ENCODE results near the gene PLSCR3. TPM values are rescaled to one million over a fixed set of nuclear protein-coding genes. Genes with fewer than 3 reads are reported as not detected.
"Not testable (repeated sequence)": the region's sequence is repeated elsewhere in the genome, so short reads cannot be mapped to it uniquely, and the experiment has no call there.

Gene PLSCR3
- total RNA-seq, 1 experiment from 2014 or later: 14.2 TPM

- H3K9me3 ChIP-seq (replicated peaks): no peaks in the 10 kb centered on the region
- no peak for DNase-seq (ENCODE audit: low read depth in 1 of 2, low spot score in 2 of 2)
- H3K4me1 ChIP-seq (replicated peaks): peaks cover 14% of the 10 kb centered on the region
- H3K27me3 ChIP-seq (replicated peaks): no peaks in the 10 kb centered on the region
- H3K27ac ChIP-seq: no peak overlapping the region
- no peak overlapping the region for H3K4me3 ChIP-seq
- peaks cover 12% of the 10 kb centered on the region for H3K36me3 ChIP-seq
Measured at GRCh38 chr17:7389924-7390910, 4.1 kb downstream of the PLSCR3 start.

DNA sequence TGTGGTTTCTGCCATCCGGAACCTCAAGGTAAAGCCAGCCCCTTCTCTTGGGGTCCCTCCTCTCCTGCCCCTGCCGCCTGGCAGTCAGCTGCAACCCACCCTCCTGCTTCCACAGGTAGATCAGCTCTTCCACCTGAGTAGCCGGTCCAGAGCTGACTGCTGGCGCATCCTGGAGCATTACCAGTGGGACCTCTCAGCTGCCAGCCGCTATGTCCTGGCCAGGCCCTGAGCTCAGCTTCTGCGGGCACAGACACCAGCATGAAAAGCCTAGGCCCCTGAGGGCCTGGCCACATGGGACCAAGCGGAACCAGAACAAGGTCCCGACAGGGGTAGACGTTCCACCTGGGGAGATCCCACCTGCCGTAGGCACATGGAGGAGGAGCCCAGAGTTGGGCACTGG, 5.5 kb downstream of the PLSCR3 start:
- Histone ChIP-seq H3K27ac (no peak overlapping the region), H3K9me3 (replicated peaks) (no peaks in the 10 kb centered on the region), H3K4me3 (no peak overlapping the region), H3K4me1 (replicated peaks) (peaks cover 11% of the 10 kb centered on the region), H3K36me3 (peaks cover 12% of the 10 kb centered on the region), H3K27me3 (replicated peaks) (peaks cover 9% of the 10 kb centered on the region)
- DNase-seq (ENCODE audit: low read depth in 1 of 2, low spot score in 2 of 2): no peak

- Histone ChIP-seq H3K27me3 (replicated peaks) (peaks cover 49% of the 10 kb centered on the region), H3K4me3 (peak overlapping the region; percentile 18; the same call in 1 of the 2 replicates), H3K36me3 (no peaks in the 10 kb centered on the region; the same call in none of the 2 replicates), H3K4me1 (replicated peaks) (peaks cover 9% of the 10 kb centered on the region), H3K27ac (no peak overlapping the region), H3K9me3 (replicated peaks) (no peaks in the 10 kb centered on the region; the same call in 1 of the 2 replicates)
- DNase-seq (ENCODE audit: low read depth in 1 of 2, low spot score in 2 of 2): no peak
Measured at GRCh38 chr17:7384489-7385081, 9.7 kb downstream of the PLSCR3 start.

DNA sequence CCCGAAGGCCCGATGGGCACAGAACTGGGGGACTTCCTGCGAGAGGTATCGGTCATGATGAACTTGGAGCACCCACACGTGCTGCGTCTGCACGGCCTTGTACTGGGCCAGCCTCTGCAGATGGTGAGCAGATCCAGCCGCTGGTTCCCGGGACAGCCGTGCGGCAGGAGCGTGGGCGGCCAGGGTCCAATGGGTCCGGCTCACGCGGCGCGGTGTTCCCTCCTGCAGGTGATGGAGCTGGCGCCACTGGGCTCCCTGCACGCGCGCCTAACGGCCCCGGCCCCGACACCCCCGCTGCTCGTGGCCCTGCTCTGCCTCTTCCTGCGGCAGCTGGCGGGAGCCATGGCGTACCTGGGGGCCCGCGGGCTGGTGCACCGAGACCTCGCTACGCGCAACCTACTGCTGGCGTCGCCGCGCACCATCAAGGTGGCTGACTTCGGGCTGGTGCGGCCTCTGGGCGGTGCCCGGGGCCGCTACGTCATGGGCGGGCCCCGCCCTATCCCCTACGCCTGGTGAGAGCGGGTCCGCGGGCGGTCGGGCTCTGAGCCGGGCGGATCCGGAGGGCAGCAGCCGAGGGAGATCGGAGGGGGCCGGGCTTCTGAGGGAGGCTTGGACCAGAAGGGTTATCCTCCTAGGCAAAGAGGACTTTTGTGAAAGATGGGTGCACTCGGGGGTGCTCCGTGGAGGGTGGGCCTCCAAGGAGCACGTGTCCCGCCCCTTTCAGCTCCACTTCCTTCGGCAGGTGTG, 10.4 kb downstream of the PLSCR3 start:
- no peak overlapping the region for H3K27ac ChIP-seq
- H3K27me3 ChIP-seq (replicated peaks): peaks cover 53% of the 10 kb centered on the region
- peak overlapping the region; percentile 18 for H3K4me3 ChIP-seq
- peaks cover 9% of the 10 kb centered on the region for H3K4me1 ChIP-seq (replicated peaks)
- no peak for DNase-seq (ENCODE audit: low read depth in 1 of 2, low spot score in 2 of 2)
- H3K36me3 ChIP-seq: no peaks in the 10 kb centered on the region
- H3K9me3 ChIP-seq (replicated peaks): peaks cover 4% of the 10 kb centered on the region

- no peak overlapping the region for H3K4me3 ChIP-seq
- H3K4me1 ChIP-seq (replicated peaks): peaks cover 9% of the 10 kb centered on the region
- no peak for DNase-seq (ENCODE audit: low read depth in 1 of 2, low spot score in 2 of 2)
- peaks cover 5% of the 10 kb centered on the region for H3K9me3 ChIP-seq (replicated peaks)
- H3K36me3 ChIP-seq: no peaks in the 10 kb centered on the region
- peaks cover 53% of the 10 kb centered on the region for H3K27me3 ChIP-seq (replicated peaks)
- no peak overlapping the region for H3K27ac ChIP-seq
Measured at GRCh38 chr17:7383371-7383741, 11.0 kb downstream of the PLSCR3 start.

DNA sequence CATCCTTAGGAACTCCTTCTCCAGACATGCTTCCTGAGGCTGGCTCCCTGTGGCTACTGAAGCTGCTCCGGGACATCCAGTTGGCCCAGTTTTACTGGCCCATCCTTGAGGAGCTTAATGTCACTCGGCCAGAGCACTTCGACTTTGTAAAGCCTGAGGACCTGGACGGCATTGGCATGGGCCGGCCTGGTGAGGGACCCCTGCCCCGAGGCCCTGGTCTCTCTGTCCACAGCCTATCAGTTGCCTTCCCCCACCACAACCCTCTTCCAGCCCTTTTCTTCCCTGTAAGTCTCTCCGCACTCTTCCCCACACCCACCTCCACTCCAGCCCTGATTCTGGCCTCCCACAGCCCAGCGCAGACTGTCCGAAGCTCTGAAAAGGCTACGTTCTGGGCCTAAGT, 11.4 kb downstream of the PLSCR3 start:
- Histone ChIP-seq H3K4me1 (replicated peaks) (peaks cover 9% of the 10 kb centered on the region), H3K27ac (no peak overlapping the region), H3K27me3 (replicated peaks) (peaks cover 53% of the 10 kb centered on the region), H3K9me3 (replicated peaks) (peaks cover 5% of the 10 kb centered on the region), H3K36me3 (no peaks in the 10 kb centered on the region), H3K4me3 (no peak overlapping the region)
- DNase-seq (ENCODE audit: low read depth in 1 of 2, low spot score in 2 of 2): no peak

DNA sequence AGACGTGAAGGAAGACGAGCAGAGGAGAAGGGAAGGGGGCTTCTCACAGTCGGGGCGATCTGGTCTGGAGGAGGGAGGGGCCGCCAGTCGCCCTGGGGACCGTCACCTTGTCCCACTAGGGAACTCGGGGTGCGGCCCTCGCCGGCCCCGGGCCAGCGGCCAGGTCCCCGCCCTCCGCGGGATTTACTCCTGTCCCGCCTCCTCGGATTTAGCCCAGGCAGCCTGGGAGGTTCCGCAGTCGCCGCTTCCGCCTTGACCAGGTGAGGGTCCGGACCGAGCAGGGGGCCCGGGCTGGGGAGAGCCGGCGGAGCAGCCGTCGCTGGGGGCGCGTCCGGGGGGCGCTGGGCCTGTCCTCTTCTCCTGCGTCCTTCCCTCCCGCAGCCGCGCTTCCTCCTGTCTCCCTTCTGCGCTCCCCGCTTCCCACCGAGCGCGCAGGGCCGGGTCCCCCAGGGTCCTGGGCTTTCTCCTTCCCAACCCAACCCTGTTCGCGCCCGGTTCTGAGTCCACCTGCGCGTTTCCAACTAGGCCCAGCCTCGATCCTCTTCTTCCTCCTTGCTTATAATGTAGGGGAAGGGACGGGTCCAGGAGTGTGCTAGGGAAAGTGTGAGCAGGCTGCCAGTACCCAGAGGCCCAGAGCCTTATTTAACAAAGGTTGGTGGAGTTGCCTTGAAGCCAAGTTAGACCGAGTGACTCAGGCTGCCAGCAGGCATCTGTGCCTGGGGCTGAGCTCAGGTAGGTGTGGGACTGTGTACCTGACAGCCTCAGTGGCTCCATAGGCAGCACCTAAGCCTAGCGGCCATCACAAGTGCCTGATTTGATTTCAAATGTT, 13.3 kb downstream of the PLSCR3 start, which contains the start of gene TNK1:
Gene TNK1, plus strand, starts transcription at position 235 of the 829 bp plus-strand sequence. CDS start 1,838 bp downstream, outside the sequence.
- DNase-seq (ENCODE audit: low read depth in 1 of 2, low spot score in 2 of 2): no peak
- peaks cover 53% of the 10 kb centered on the region for H3K27me3 ChIP-seq (replicated peaks)
- no peaks in the 10 kb centered on the region for H3K36me3 ChIP-seq
- peaks cover 5% of the 10 kb centered on the region for H3K9me3 ChIP-seq (replicated peaks)
- no peak within 1 kb of the TSS for H3K27ac ChIP-seq
- H3K4me3 ChIP-seq: no peak within 1 kb of the TSS
- peaks cover 9% of the 10 kb centered on the region for H3K4me1 ChIP-seq (replicated peaks)

DNA sequence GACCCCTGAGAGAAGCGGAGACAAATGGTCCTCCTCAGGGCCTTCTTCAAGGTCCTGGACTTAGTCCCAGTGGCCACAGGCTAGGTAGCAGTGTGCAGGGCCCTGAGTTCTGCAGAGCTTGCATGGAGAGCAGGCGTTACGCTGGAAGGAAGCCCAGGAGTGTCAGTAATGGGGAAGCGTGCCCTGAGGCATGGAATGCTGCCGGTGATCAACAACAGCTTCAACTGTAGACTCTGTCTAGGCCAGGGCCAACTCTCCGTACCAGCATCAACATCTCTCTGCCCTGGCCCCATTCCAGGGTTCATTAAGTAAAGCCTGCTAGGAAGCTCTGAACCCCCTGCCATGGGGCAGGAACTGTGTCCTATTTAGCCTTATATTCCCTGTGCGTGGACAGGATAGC, 14.0 kb downstream of the PLSCR3 start:
- H3K4me1 ChIP-seq (replicated peaks): peaks cover 9% of the 10 kb centered on the region
- peaks cover 5% of the 10 kb centered on the region for H3K9me3 ChIP-seq (replicated peaks)
- no peak for DNase-seq (ENCODE audit: low read depth in 1 of 2, low spot score in 2 of 2)
- no peak overlapping the region for H3K4me3 ChIP-seq
- no peaks in the 10 kb centered on the region for H3K36me3 ChIP-seq
- no peak overlapping the region for H3K27ac ChIP-seq
- peaks cover 53% of the 10 kb centered on the region for H3K27me3 ChIP-seq (replicated peaks)

- no peak overlapping the region for H3K27ac ChIP-seq
Measured at GRCh38 chr17:7379134-7379533, 15.2 kb downstream of the PLSCR3 start.

DNA sequence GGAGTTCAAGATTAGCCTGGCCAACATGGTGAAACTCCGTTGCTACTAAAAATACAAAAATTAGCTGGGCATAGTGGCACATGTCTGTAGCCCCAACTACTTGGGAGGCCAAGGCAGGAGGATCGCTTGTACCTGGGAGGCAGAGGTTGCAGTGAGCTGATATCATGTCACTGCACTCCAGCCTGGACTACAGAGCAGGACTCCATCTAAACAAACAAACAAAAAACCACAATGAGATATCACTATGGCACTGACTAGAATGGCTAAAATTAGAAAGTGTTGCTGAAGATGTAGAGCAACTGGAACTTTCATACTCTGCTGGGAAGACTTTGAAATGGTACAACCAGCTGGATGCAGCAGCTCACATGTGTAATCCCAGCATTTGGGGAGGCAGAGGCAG, 20.0 kb downstream of the PLSCR3 start:
- no peak for DNase-seq (ENCODE audit: low read depth in 1 of 2, low spot score in 2 of 2)
- Histone ChIP-seq H3K4me3 (no peak overlapping the region), H3K27me3 (replicated peaks) (peaks cover 2% of the 10 kb centered on the region), H3K27ac (no peak overlapping the region), H3K4me1 (replicated peaks) (no peaks in the 10 kb centered on the region), H3K36me3 (no peaks in the 10 kb centered on the region), H3K9me3 (replicated peaks) (peaks cover 5% of the 10 kb centered on the region)

More at GRCh38 chr17:7379134-7379533, 15.2 kb downstream of the PLSCR3 start:
- Histone ChIP-seq H3K27me3 (replicated peaks) (peaks cover 47% of the 10 kb centered on the region), H3K36me3 (no peaks in the 10 kb centered on the region), H3K4me1 (replicated peaks) (peaks cover 6% of the 10 kb centered on the region), H3K4me3 (no peak overlapping the region), H3K9me3 (replicated peaks) (peaks cover 5% of the 10 kb centered on the region)
- DNase-seq (ENCODE audit: low read depth in 1 of 2, low spot score in 2 of 2): no peak

DNA sequence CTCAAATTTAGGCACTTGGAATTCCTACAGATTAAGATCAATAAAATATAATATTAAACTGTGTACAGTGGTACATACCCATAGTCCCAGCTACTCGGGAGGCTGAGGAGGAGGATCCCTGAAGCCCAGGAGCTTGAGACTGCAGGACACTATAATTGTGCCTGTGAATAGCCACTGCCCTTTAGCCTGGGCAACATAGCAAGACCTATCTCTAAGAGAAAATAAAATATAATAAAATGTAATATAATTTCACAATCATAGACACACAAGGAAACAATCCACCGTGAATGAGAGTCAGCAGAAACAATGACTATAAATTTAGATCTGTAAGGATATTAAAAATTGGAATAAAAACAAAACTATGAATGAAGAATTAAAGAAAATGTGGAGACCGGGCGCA, 23.5 kb downstream of the PLSCR3 start:
- H3K27ac ChIP-seq: no peak overlapping the region
- no peak for DNase-seq (ENCODE audit: low read depth in 1 of 2, low spot score in 2 of 2)
- H3K4me1 ChIP-seq (replicated peaks): no peaks in the 10 kb centered on the region
- no peaks in the 10 kb centered on the region; the same call in 1 of the 2 replicates for H3K27me3 ChIP-seq (replicated peaks)
- no peak overlapping the region for H3K4me3 ChIP-seq
- H3K9me3 ChIP-seq (replicated peaks): no peaks in the 10 kb centered on the region
- no peaks in the 10 kb centered on the region for H3K36me3 ChIP-seq

DNA sequence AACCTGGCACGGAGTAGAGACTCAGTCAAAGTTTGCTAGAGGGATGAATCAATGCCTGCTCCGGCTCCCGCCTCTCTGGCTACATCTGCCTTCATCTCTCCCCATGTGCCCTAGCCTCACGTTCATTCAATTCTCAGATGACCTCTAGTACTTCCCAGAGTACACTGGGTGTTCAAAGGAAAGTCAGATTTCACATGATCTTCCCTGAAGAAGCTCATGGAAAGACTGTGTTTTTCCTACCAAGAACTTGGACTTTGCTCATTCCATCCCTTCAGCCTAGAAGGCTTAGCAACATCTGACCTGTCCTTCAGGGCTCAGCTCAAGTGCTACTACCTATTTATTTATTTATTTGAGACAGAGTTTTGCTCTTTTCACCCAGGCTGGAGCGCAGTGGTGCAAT, 24.5 kb downstream of the PLSCR3 start:
- Histone ChIP-seq H3K4me3 (no peak overlapping the region), H3K9me3 (replicated peaks) (no peaks in the 10 kb centered on the region), H3K4me1 (replicated peaks) (no peaks in the 10 kb centered on the region), H3K36me3 (no peaks in the 10 kb centered on the region), H3K27me3 (replicated peaks) (no peaks in the 10 kb centered on the region; the same call in 1 of the 2 replicates), H3K27ac (no peak overlapping the region)
- DNase-seq (ENCODE audit: low read depth in 1 of 2, low spot score in 2 of 2): no peak

GRCh38 chr17:7368599-7368994, 25.7 kb downstream of the PLSCR3 start:
- DNase-seq (ENCODE audit: low read depth in 1 of 2, low spot score in 2 of 2); H3K36me3 ChIP-seq: not testable (repeated sequence)

More at GRCh38 chr17:7368599-7368994, 25.7 kb downstream of the PLSCR3 start:
- H3K27ac ChIP-seq; H3K4me1 ChIP-seq (replicated peaks); H3K27me3 ChIP-seq (replicated peaks); H3K9me3 ChIP-seq (replicated peaks); H3K4me3 ChIP-seq: not testable (repeated sequence)

All from SJSA1 (cell line).